Activated naive CD8-positive, alpha-beta T cell treated with anti-CD3 and anti-CD28 coated beads, Interleukin-2, amount 50 U/mL, for 24 hours (primary cell): ENCODE measurements around the gene TGFBR3L.

Experiments
- ATAC-seq: fragments of 150-1000 bp; cut with Tn5 transposase; one replicate; pipeline ENCODE4 v1.10.0; 2021
- DNase-seq: peaks from one replicate; pipeline ENCODE4 v3.0.0; 2021
- H3K27ac Mint-ChIP-seq: one replicate; pipeline ENCODE4 v1.8.0; 2021; ENCODE audit warnings: mild to moderate bottlenecking, mixed read lengths
- H3K27me3 Mint-ChIP-seq: one replicate; pipeline ENCODE4 v1.8.0; 2021; ENCODE audit warnings: mixed read lengths
- H3K36me3 Mint-ChIP-seq: one replicate; pipeline ENCODE4 v1.8.0; 2021; ENCODE audit warnings: low read depth, mixed read lengths
- H3K4me1 Mint-ChIP-seq: one replicate; pipeline ENCODE4 v1.8.0; 2021; ENCODE audit warnings: mixed read lengths
- H3K4me3 Mint-ChIP-seq: one replicate; pipeline ENCODE4 v1.8.0; 2021; ENCODE audit warnings: mild to moderate bottlenecking, moderate library complexity, mixed read lengths
- H3K9me3 Mint-ChIP-seq: one replicate; pipeline ENCODE4 v1.8.0; 2021; ENCODE audit warnings: mixed read lengths

The TGFBR3L gene

GRCh38 chr19:7873304-7874075 lies 41.1 kb upstream of the TGFBR3L start:
- H3K27me3 Mint-ChIP-seq, result peaks cover 33% of the 10 kb centered on the region

GRCh38 chr19:7874076-7874896 lies 40.3 kb upstream of the TGFBR3L start, which contains the start of gene PRR36:
PRR36 (minus strand) TSS chr19:7874390; CDS start chr19:7873689, 701 bp downstream.
- no peak for DNase-seq
- no peak for ATAC-seq

More at GRCh38 chr19:7873304-7874075, 41.1 kb upstream of the TGFBR3L start:
- no peaks in the 10 kb centered on the region for H3K36me3 Mint-ChIP-seq
- no peak for ATAC-seq
- no peaks in the 10 kb centered on the region for H3K9me3 Mint-ChIP-seq
- DNase-seq, result no peak
- H3K27ac Mint-ChIP-seq, result no peak overlapping the region
- peaks cover 26% of the 10 kb centered on the region for H3K4me1 Mint-ChIP-seq
- H3K4me3 Mint-ChIP-seq, result peak overlapping the region; percentile 49

GRCh38 chr19:7874897-7875273 lies 39.7 kb upstream of the TGFBR3L start:
- Mint-ChIP-seq H3K9me3 (no peaks in the 10 kb centered on the region), H3K27me3 (peaks cover 33% of the 10 kb centered on the region), H3K36me3 (no peaks in the 10 kb centered on the region), H3K27ac (no peak overlapping the region), H3K4me1 (peaks cover 22% of the 10 kb centered on the region), H3K4me3 (no peak overlapping the region)
- ATAC-seq (no peak), DNase-seq (no peak)

More at GRCh38 chr19:7874076-7874896, 40.3 kb upstream of the TGFBR3L start, which contains the start of gene PRR36:
- Mint-ChIP-seq H3K36me3 (no peaks in the 10 kb centered on the region), H3K4me3 (peak within 1 kb of the TSS; percentile 49), H3K4me1 (peaks cover 22% of the 10 kb centered on the region), H3K27me3 (peaks cover 33% of the 10 kb centered on the region), H3K27ac (no peak within 1 kb of the TSS), H3K9me3 (no peaks in the 10 kb centered on the region)

- Mint-ChIP-seq H3K27me3 (peaks cover 21% of the 10 kb centered on the region), H3K36me3 (no peaks in the 10 kb centered on the region), H3K9me3 (no peaks in the 10 kb centered on the region), H3K4me1 (peaks cover 5% of the 10 kb centered on the region), H3K27ac (no peak overlapping the region), H3K4me3 (no peak overlapping the region)
- DNase-seq, result no peak
- ATAC-seq, result no peak
These were observed 37.3 kb upstream of the TGFBR3L start for GRCh38 chr19:7877249-7877836.

- ATAC-seq, result peak; percentile 16
- no peak overlapping the region for H3K27ac Mint-ChIP-seq
These were observed 35.4 kb upstream of the TGFBR3L start for GRCh38 chr19:7879111-7879807.

GRCh38 chr19:7879836-7880235 lies 34.8 kb upstream of the TGFBR3L start:
- no peaks in the 10 kb centered on the region for H3K36me3 Mint-ChIP-seq
- no peak for ATAC-seq
- H3K27me3 Mint-ChIP-seq, result peaks cover 10% of the 10 kb centered on the region
- no peak for DNase-seq
- H3K27ac Mint-ChIP-seq, result no peak overlapping the region
- no peaks in the 10 kb centered on the region for H3K9me3 Mint-ChIP-seq
- H3K4me3 Mint-ChIP-seq, result no peak overlapping the region
- no peaks in the 10 kb centered on the region for H3K4me1 Mint-ChIP-seq

More at GRCh38 chr19:7879111-7879807, 35.4 kb upstream of the TGFBR3L start:
- no peak for DNase-seq
- Mint-ChIP-seq H3K36me3 (no peaks in the 10 kb centered on the region), H3K27me3 (peaks cover 13% of the 10 kb centered on the region), H3K4me1 (peaks cover 4% of the 10 kb centered on the region), H3K9me3 (no peaks in the 10 kb centered on the region), H3K4me3 (no peak overlapping the region)

GRCh38 chr19:7881910-7882309 lies 32.7 kb upstream of the TGFBR3L start:
- Mint-ChIP-seq H3K4me3 (no peak overlapping the region), H3K4me1 (no peaks in the 10 kb centered on the region), H3K27me3 (no peaks in the 10 kb centered on the region), H3K27ac (no peak overlapping the region), H3K36me3 (no peaks in the 10 kb centered on the region), H3K9me3 (no peaks in the 10 kb centered on the region)
- ATAC-seq, result no peak
- DNase-seq, result no peak

- Mint-ChIP-seq H3K9me3 (no peaks in the 10 kb centered on the region), H3K4me3 (no peak overlapping the region), H3K27me3 (no peaks in the 10 kb centered on the region), H3K4me1 (no peaks in the 10 kb centered on the region), H3K36me3 (no peaks in the 10 kb centered on the region), H3K27ac (no peak overlapping the region)
- no peak for DNase-seq
- no peak for ATAC-seq
These were observed 31.5 kb upstream of the TGFBR3L start for GRCh38 chr19:7883105-7883504.

GRCh38 chr19:7883796-7884570 lies 30.6 kb upstream of the TGFBR3L start:
- H3K4me3 Mint-ChIP-seq, result no peak overlapping the region
- H3K27ac Mint-ChIP-seq, result no peak overlapping the region
- no peaks in the 10 kb centered on the region for H3K9me3 Mint-ChIP-seq
- ATAC-seq (no peak), DNase-seq (no peak)
- no peaks in the 10 kb centered on the region for H3K36me3 Mint-ChIP-seq
- H3K4me1 Mint-ChIP-seq, result no peaks in the 10 kb centered on the region
- peaks cover 4% of the 10 kb centered on the region for H3K27me3 Mint-ChIP-seq

GRCh38 chr19:7885818-7886217 lies 28.8 kb upstream of the TGFBR3L start:
- no peaks in the 10 kb centered on the region for H3K36me3 Mint-ChIP-seq
- DNase-seq (no peak), ATAC-seq (no peak)
- H3K9me3 Mint-ChIP-seq, result no peaks in the 10 kb centered on the region
- H3K27ac Mint-ChIP-seq, result no peak overlapping the region
- no peak overlapping the region for H3K4me3 Mint-ChIP-seq
- H3K4me1 Mint-ChIP-seq, result no peaks in the 10 kb centered on the region
- H3K27me3 Mint-ChIP-seq, result peaks cover 15% of the 10 kb centered on the region

GRCh38 chr19:7887408-7888144 lies 27.1 kb upstream of the TGFBR3L start:
- Mint-ChIP-seq H3K4me3 (no peak overlapping the region), H3K36me3 (no peaks in the 10 kb centered on the region), H3K4me1 (no peaks in the 10 kb centered on the region), H3K27me3 (peaks cover 17% of the 10 kb centered on the region), H3K27ac (no peak overlapping the region), H3K9me3 (no peaks in the 10 kb centered on the region)
- no peak for DNase-seq
- no peak for ATAC-seq

GRCh38 chr19:7888145-7888825 lies 26.3 kb upstream of the TGFBR3L start, which contains the start of gene LRRC8E:
LRRC8E (plus strand) TSS chr19:7888510; CDS start chr19:7895604, 7,094 bp downstream.
- peak; percentile 88 for ATAC-seq
- Mint-ChIP-seq H3K27ac (no peak within 1 kb of the TSS), H3K4me3 (no peak within 1 kb of the TSS), H3K36me3 (no peaks in the 10 kb centered on the region), H3K4me1 (peaks cover under 1% of the 10 kb centered on the region), H3K27me3 (peaks cover 18% of the 10 kb centered on the region), H3K9me3 (no peaks in the 10 kb centered on the region)
- DNase-seq, result peak; percentile 64

GRCh38 chr19:7888826-7889217 lies 25.8 kb upstream of the TGFBR3L start:
- ATAC-seq (no peak), DNase-seq (no peak)
- peaks cover 6% of the 10 kb centered on the region for H3K4me1 Mint-ChIP-seq
- H3K4me3 Mint-ChIP-seq, result no peak overlapping the region
- no peak overlapping the region for H3K27ac Mint-ChIP-seq
- no peaks in the 10 kb centered on the region for H3K36me3 Mint-ChIP-seq
- peaks cover 19% of the 10 kb centered on the region for H3K27me3 Mint-ChIP-seq
- no peaks in the 10 kb centered on the region for H3K9me3 Mint-ChIP-seq
